OCI-LY7 (cell line): ENCODE data around the gene POLL. TPM values are rescaled to one million over a fixed set of nuclear protein-coding genes. Genes with fewer than 3 reads are reported as not detected.
A peak's percentile ranks its signal among the peaks of the same experiment; 100 is the strongest.

ENCODE experiments used
- BruUV-seq: library from RNA; stranded (reverse); fragments of 400-500 nt; replicated peaks from 2 replicates; lab custom pipeline; 2021; lab: Mats Ljungman, UMichigan
- CTCF ChIA-PET: fragments of 300-600 bp; sonication (Branson Sonifier 250); formaldehyde crosslinking; loops from one replicate; lab custom pipeline; 2022; ENCODE audit warnings: antibody characterized with exemption; ENCODE audit not compliant: unreplicated experiment; lab: Charles Lee
- POLR2A ChIA-PET: fragments of 300-600 bp; sonication (Branson Sonifier 250); formaldehyde crosslinking; loops from one replicate; lab custom pipeline; 2022; ENCODE audit warnings: antibody characterized with exemption; lab: Charles Lee
- DNase-seq: peaks from one replicate; pipeline ENCODE4 v3.0.0-alpha.2; 2015; ENCODE audit warnings: low spot score
- H2AFZ ChIP-seq: fragments of 200-600 bp; sonication (generic), shearing (Covaris generic); 2 replicates; pipeline ENCODE4 v1.6.1; 2014; ENCODE audit warnings: mild to moderate bottlenecking, antibody characterized with exemption, low read length, moderate library complexity
- H3K27ac ChIP-seq: fragments of 200-600 bp; sonication (generic); 2 replicates; pipeline ENCODE4 v1.5.1; 2014; ENCODE audit warnings: mixed run types, low read depth, mild to moderate bottlenecking, moderate library complexity, low read length, inconsistent platforms; ENCODE audit not compliant: poor library complexity, severe bottlenecking
- H3K36me3 ChIP-seq: fragments of 200-600 bp; sonication (generic); 2 replicates; pipeline ENCODE4 v1.6.1; 2014; ENCODE audit warnings: mild to moderate bottlenecking, antibody characterized with exemption, low read length, moderate library complexity, mixed read lengths; ENCODE audit not compliant: insufficient read depth
- H3K4me1 ChIP-seq: fragments of 200-600 bp; sonication (generic); 2 replicates; pipeline ENCODE4 v1.5.1; 2014; ENCODE audit warnings: mild to moderate bottlenecking, low read length; ENCODE audit not compliant: insufficient read depth, poor library complexity, severe bottlenecking
- H3K4me2 ChIP-seq: fragments of 200-600 bp; sonication (generic); 2 replicates; pipeline ENCODE4 v1.6.1; 2014; ENCODE audit warnings: mild to moderate bottlenecking, low read length
- H3K4me3 ChIP-seq: fragments of 200-600 bp; sonication (generic); 2 replicates; pipeline ENCODE4 v1.5.1; 2014; ENCODE audit warnings: mild to moderate bottlenecking, low read depth, low read length; ENCODE audit not compliant: poor library complexity, severe bottlenecking
- H3K79me2 ChIP-seq: fragments of 200-600 bp; sonication (generic); 2 replicates; pipeline ENCODE4 v1.6.1; 2016; ENCODE audit warnings: low read depth, mild to moderate bottlenecking, low read length, moderate library complexity, mixed read lengths; ENCODE audit not compliant: insufficient read depth
- H3K9me2 ChIP-seq: fragments of 200-600 bp; sonication (generic); 2 replicates; pipeline ENCODE4 v1.6.1; 2016; ENCODE audit warnings: mild to moderate bottlenecking, low read length, mixed read lengths; ENCODE audit not compliant: insufficient read depth
- H3K9me3 ChIP-seq: fragments of 200-600 bp; sonication (generic); 2 replicates; pipeline ENCODE4 v1.6.1; 2014; ENCODE audit warnings: mild to moderate bottlenecking, mixed run types, low read length, mixed read lengths
- H4K20me1 ChIP-seq: fragments of 200-600 bp; sonication (generic); 2 replicates; pipeline ENCODE4 v1.6.1; 2014; ENCODE audit warnings: mild to moderate bottlenecking, antibody characterized with exemption, low read length, moderate library complexity, mixed read lengths; ENCODE audit not compliant: insufficient read depth
- CTCF ChIP-seq: fragments of 200-600 bp; sonication (generic); conservative IDR thresholded peaks from 2 replicates; pipeline ENCODE4 v1.5.1; 2014; ENCODE audit warnings: mild to moderate bottlenecking, antibody characterized with exemption, low read length, moderate library complexity, mixed read lengths
- EZH2phosphoT487 ChIP-seq: fragments of 200-600 bp; sonication (generic); IDR thresholded peaks from 2 replicates; pipeline ENCODE4 v1.6.1; 2018; ENCODE audit warnings: low read depth, borderline replicate concordance, mild to moderate bottlenecking, mixed run types, antibody characterized with exemption, low read length, moderate library complexity, mixed read lengths
- intact Hi-C: fragments of 100-400 bp; cut with micrococcal nuclease; formaldehyde crosslinking; loops from one replicate; pipeline ENCODE4 v1.10.0; 2022; ENCODE audit not compliant: unreplicated experiment
- total RNA-seq, 2 experiments: library from RNA; depleted of rRNA in 1 of 2; stranded (reverse); fragments of >200 nt in 1 of 2; shearing (Covaris generic) in 1 of 2; gene quantifications; 2 replicates each; pipeline ENCODE4 v1.2.3, GENCODE V29; 2014 to 2022

POLL gene
- total RNA-seq, 2 experiments from 2014 or later, result 22.0 to 34.0 TPM

GRCh38 chr10:101538446-101538845 lies 49.6 kb downstream of the POLL start:
- BruUV-seq, result no TSS peak
- CTCF ChIA-PET, result no interaction called here
- H3K4me1 ChIP-seq, result no peaks in the 10 kb centered on the region
- no peak for TF ChIP-seq CTCF
- no peak for TF ChIP-seq EZH2phosphoT487
- no peak for DNase-seq
- H3K27ac ChIP-seq, result no peak overlapping the region
- POLR2A ChIA-PET, result no interaction called here
- H2AFZ ChIP-seq, result no peak overlapping the region
- intact Hi-C loops, result no loop called here
- H3K4me3 ChIP-seq, result no peak overlapping the region
- H3K9me2 ChIP-seq, result no peaks in the 10 kb centered on the region
- H3K9me3 ChIP-seq, result no peaks in the 10 kb centered on the region
- H3K36me3 ChIP-seq, result peaks cover 4% of the 10 kb centered on the region; the same call in 1 of the 2 replicates
- H4K20me1 ChIP-seq, result no peaks in the 10 kb centered on the region
- no peaks in the 10 kb centered on the region for H3K79me2 ChIP-seq
- H3K4me2 ChIP-seq, result no peak overlapping the region

GRCh38 chr10:101536800-101537199 lies 51.3 kb downstream of the POLL start:
- Histone ChIP-seq H3K4me2 (no peak overlapping the region), H2AFZ (no peak overlapping the region), H3K79me2 (no peaks in the 10 kb centered on the region), H3K4me3 (no peak overlapping the region), H3K4me1 (no peaks in the 10 kb centered on the region), H3K9me2 (no peaks in the 10 kb centered on the region), H3K36me3 (peaks cover 4% of the 10 kb centered on the region; the same call in 1 of the 2 replicates), H3K9me3 (no peaks in the 10 kb centered on the region), H3K27ac (no peak overlapping the region), H4K20me1 (no peaks in the 10 kb centered on the region)
- no peak for TF ChIP-seq EZH2phosphoT487
- TF ChIP-seq CTCF, result peak; percentile 88
- POLR2A ChIA-PET, result no interaction called here
- CTCF ChIA-PET, result no interaction called here
- DNase-seq, result peak; percentile 59
- intact Hi-C loops, result no loop called here
- no TSS peak for BruUV-seq

- no peak overlapping the region for H3K27ac ChIP-seq
- H3K36me3 ChIP-seq, result peaks cover 4% of the 10 kb centered on the region; the same call in 1 of the 2 replicates
- no peak for TF ChIP-seq EZH2phosphoT487
- no peak for TF ChIP-seq CTCF
- no peaks in the 10 kb centered on the region for H3K9me3 ChIP-seq
- no TSS peak for BruUV-seq
- intact Hi-C loops, result no loop called here
- no peaks in the 10 kb centered on the region for H3K79me2 ChIP-seq
- no peaks in the 10 kb centered on the region for H4K20me1 ChIP-seq
- POLR2A ChIA-PET, result interaction anchor here (0.6 kb wide), 1 partner anchor 11 kb away, joined by 4 read pairs; no protein-coding TSS in a partner anchor
- no peaks in the 10 kb centered on the region for H3K9me2 ChIP-seq
- no peak for DNase-seq
- CTCF ChIA-PET, result no interaction called here
- no peaks in the 10 kb centered on the region for H3K4me1 ChIP-seq
- H3K4me2 ChIP-seq, result no peak overlapping the region
- no peak overlapping the region for H3K4me3 ChIP-seq
- H2AFZ ChIP-seq, result no peak overlapping the region
Observed at GRCh38 chr10:101535949-101536348, 52.1 kb downstream of the POLL start.
